CD14-positive monocyte (primary cell): ENCODE results near the gene MPP2. TPM values are rescaled to one million over a fixed set of nuclear protein-coding genes. Genes with fewer than 3 reads are reported as not detected.

Experiments
- DNase-seq, 3 donors: peaks; one replicate each; pipeline ENCODE4 v3.0.0-alpha.2; 2011 to 2022
- H2AFZ ChIP-seq: 2 replicates; pipeline ENCODE4 v1.6.0; 2012; ENCODE audit warnings: mild to moderate bottlenecking, low read depth, low read length, inconsistent platforms; ENCODE audit not compliant: insufficient read depth, poor library complexity, severe bottlenecking
- H3K27ac ChIP-seq, 2 donors: 1 replicate in 1 of 2; 2 replicates in 1 of 2; pipeline ENCODE4 v1.5.1; 2012 to 2013; ENCODE audit warnings: low read length in 2 of 2, control low read depth in 1 of 2, inconsistent platforms in 1 of 2, low read depth in 1 of 2, mild to moderate bottlenecking in 1 of 2
- H3K27me3 ChIP-seq, 2 donors: one replicate each; pipeline versions ENCODE4 v1.6.0 to v1.6.1; 2011 to 2013; ENCODE audit warnings: low read length in 2 of 2; ENCODE audit not compliant: control insufficient read depth in 2 of 2, insufficient read depth in 2 of 2
- H3K36me3 ChIP-seq, 2 donors: replicated peaks in 1 of 2; 1 replicate in 1 of 2; 2 replicates in 1 of 2; pipeline versions ENCODE4 v1.5.1 to v1.6.1; 2012 to 2013; ENCODE audit warnings: low read length in 2 of 2, control low read depth in 1 of 2, inconsistent platforms in 1 of 2, mild to moderate bottlenecking in 1 of 2; ENCODE audit not compliant: insufficient read depth in 2 of 2, control insufficient read depth in 1 of 2
- H3K4me1 ChIP-seq, 2 donors: 1 replicate in 1 of 2; 2 replicates in 1 of 2; pipeline versions ENCODE4 v1.5.1 to v1.6.1; 2012 to 2013; ENCODE audit warnings: low read length in 2 of 2, control low read depth in 1 of 2, inconsistent platforms in 1 of 2, mild to moderate bottlenecking in 1 of 2, moderate library complexity in 1 of 2; ENCODE audit not compliant: insufficient read depth in 2 of 2, control insufficient read depth in 1 of 2
- H3K4me2 ChIP-seq: replicated peaks from 2 replicates; pipeline ENCODE3; 2012; ENCODE audit warnings: low read length, moderate library complexity, mild to moderate bottlenecking; ENCODE audit not compliant: poor library complexity, severe bottlenecking; ENCODE audit errors: extremely low read depth
- H3K4me3 ChIP-seq, 3 experiments: fragments of 200-600 bp in 1 of 3; sonication (generic) in 1 of 3; replicated peaks in 1 of 3; 1 replicate in 2 of 3; 2 replicates in 1 of 3; pipeline ENCODE4 v1.5.1; 2011 to 2013; ENCODE audit warnings: low read length in 3 of 3, mild to moderate bottlenecking in 3 of 3, control low read depth in 2 of 3, low read depth in 2 of 3, inconsistent platforms in 1 of 3, moderate library complexity in 1 of 3
- H3K79me2 ChIP-seq: 2 replicates; pipeline ENCODE4 v1.6.0; 2012; ENCODE audit warnings: mild to moderate bottlenecking, control low read depth, inconsistent platforms, low read length, moderate library complexity; ENCODE audit not compliant: insufficient read depth
- H3K9ac ChIP-seq: 2 replicates; pipeline ENCODE4 v1.6.0; 2017; ENCODE audit warnings: low read length, mild to moderate bottlenecking; ENCODE audit not compliant: insufficient read depth, poor library complexity, severe bottlenecking
- H3K9me3 ChIP-seq, 2 donors: replicated peaks in 1 of 2; 1 replicate in 1 of 2; 2 replicates in 1 of 2; pipeline versions ENCODE4 v1.5.1 to v1.6.1; 2012 to 2013; ENCODE audit warnings: low read length in 2 of 2, control low read depth in 1 of 2; ENCODE audit not compliant: control insufficient read depth in 1 of 2, insufficient read depth in 1 of 2
- H4K20me1 ChIP-seq: 2 replicates; pipeline ENCODE4 v1.6.0; 2012; ENCODE audit warnings: mild to moderate bottlenecking, low read length, control low read depth, moderate library complexity; ENCODE audit not compliant: insufficient read depth
- H3K27ac Mint-ChIP-seq, 7 donors: one replicate each; pipeline ENCODE4 v1.8.0; 2020; ENCODE audit warnings: mild to moderate bottlenecking in 7 of 7, mixed read lengths in 7 of 7, moderate library complexity in 6 of 7, inconsistent platforms in 2 of 7
- H3K27me3 Mint-ChIP-seq, 3 donors: one replicate each; pipeline ENCODE4 v1.8.0; 2021 to 2022; ENCODE audit warnings: low read depth in 3 of 3, mild to moderate bottlenecking in 3 of 3, mixed read lengths in 3 of 3, moderate library complexity in 3 of 3, inconsistent platforms in 1 of 3
- H3K36me3 Mint-ChIP-seq, 2 donors: one replicate each; pipeline ENCODE4 v1.8.0; 2020; ENCODE audit warnings: mixed read lengths in 2 of 2, inconsistent platforms in 1 of 2, mild to moderate bottlenecking in 1 of 2
- H3K4me1 Mint-ChIP-seq: one replicate; pipeline ENCODE4 v1.8.0; 2020; ENCODE audit warnings: mild to moderate bottlenecking, mixed read lengths
- H3K4me3 Mint-ChIP-seq, 2 donors: one replicate each; pipeline ENCODE4 v1.8.0; 2020; ENCODE audit warnings: mild to moderate bottlenecking in 2 of 2, mixed read lengths in 2 of 2, moderate library complexity in 1 of 2
- H3K9me3 Mint-ChIP-seq, 7 donors: one replicate each; pipeline ENCODE4 v1.8.0; 2020 to 2022; ENCODE audit warnings: mixed read lengths in 7 of 7, mild to moderate bottlenecking in 6 of 7, moderate library complexity in 6 of 7, inconsistent platforms in 2 of 7
- WGBS: methylation state at CpG from one replicate; pipeline ENCODE4 v1.1.5; 2013; ENCODE audit warnings: missing lambda C conversion rate; ENCODE audit not compliant: insufficient coverage; 5-methylcytosine and 5-hydroxymethylcytosine counted together
- intact Hi-C, 2 donors: fragments of 100-400 bp; cut with micrococcal nuclease; formaldehyde crosslinking; loops; one replicate each; pipeline versions ENCODE4 v1.15.0 to v1.15.1; 2023
- polyA plus RNA-seq, 3 donors: library from polyadenylated mRNA; depleted of rRNA in 1 of 3; unstranded in 2 of 3; stranded (reverse) in 1 of 3; fragments of 300-500 nt in 2 of 3; fragments of >200 nt in 1 of 3; fragmentation: Illumina TruSeq in 2 of 3; gene quantifications; 1 replicate in 2 of 3; 2 replicates in 1 of 3; pipeline ENCODE4 v1.2.3, GENCODE V29; 2012 to 2021
- TF ChIP-seq, protein P1 (sequence below): fragments of 200-600 bp; IDR thresholded peaks from one replicate; pipeline ENCODE4 v1.8.0; 2022; ENCODE audit warnings: antibody characterized with exemption, mild to moderate bottlenecking

Gene MPP2
- polyA plus RNA-seq, 3 donors = not detected

DNA sequence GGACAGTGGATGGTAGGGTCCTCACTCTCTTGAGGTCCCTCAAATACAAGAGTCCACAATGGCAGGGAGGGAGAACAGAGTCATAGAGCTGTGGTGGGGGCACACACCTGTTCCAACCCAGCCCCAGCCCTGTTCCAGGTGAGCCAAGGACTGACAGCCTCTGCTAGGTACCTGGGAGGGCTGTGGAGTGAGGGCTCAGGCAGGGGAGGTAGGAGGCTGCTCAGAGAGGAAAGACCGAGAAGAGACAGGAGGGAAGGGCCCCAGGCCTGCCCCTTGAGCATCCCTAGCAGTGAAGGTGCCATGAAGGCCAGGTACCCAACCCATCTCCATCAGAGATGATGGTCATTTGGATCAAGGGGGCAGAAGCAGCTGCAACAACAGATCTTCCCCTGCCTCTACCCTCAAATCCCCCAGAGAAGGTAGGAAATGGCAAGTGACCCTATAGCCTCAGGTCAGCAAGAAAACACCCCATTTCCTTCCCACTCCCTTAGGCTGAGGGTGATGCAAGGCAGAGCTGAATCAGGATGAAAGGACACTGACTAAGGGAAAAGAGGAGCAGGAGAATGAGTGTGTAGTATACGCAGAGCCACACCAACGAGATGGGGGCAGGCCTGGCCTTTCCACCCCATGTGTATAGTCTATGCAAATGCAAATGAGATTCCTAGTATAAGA, 31.7 kb downstream of the MPP2 start:
- H3K27ac ChIP-seq = no peak overlapping the region
- DNase-seq = no peak
- H3K27me3 ChIP-seq = no peaks in the 10 kb centered on the region
- H3K4me2 ChIP-seq = no peak overlapping the region
- intact Hi-C loops = no loop called here
- H3K4me1 ChIP-seq = no peaks in the 10 kb centered on the region
- TF ChIP-seq, protein P1, sequence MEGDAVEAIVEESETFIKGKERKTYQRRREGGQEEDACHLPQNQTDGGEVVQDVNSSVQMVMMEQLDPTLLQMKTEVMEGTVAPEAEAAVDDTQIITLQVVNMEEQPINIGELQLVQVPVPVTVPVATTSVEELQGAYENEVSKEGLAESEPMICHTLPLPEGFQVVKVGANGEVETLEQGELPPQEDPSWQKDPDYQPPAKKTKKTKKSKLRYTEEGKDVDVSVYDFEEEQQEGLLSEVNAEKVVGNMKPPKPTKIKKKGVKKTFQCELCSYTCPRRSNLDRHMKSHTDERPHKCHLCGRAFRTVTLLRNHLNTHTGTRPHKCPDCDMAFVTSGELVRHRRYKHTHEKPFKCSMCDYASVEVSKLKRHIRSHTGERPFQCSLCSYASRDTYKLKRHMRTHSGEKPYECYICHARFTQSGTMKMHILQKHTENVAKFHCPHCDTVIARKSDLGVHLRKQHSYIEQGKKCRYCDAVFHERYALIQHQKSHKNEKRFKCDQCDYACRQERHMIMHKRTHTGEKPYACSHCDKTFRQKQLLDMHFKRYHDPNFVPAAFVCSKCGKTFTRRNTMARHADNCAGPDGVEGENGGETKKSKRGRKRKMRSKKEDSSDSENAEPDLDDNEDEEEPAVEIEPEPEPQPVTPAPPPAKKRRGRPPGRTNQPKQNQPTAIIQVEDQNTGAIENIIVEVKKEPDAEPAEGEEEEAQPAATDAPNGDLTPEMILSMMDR = no peak
- no peak overlapping the region for H3K9ac ChIP-seq
- no peaks in the 10 kb centered on the region for H3K36me3 Mint-ChIP-seq
- no peaks in the 10 kb centered on the region for H3K79me2 ChIP-seq
- no peak overlapping the region for H3K27ac Mint-ChIP-seq
- H3K4me1 Mint-ChIP-seq = peaks cover 3% of the 10 kb centered on the region
- peaks cover 0 to 2% (median 0%) of the 10 kb centered on the region in 7 donors for H3K9me3 Mint-ChIP-seq
- no peaks in the 10 kb centered on the region for H4K20me1 ChIP-seq
- no peaks in the 10 kb centered on the region for H3K36me3 ChIP-seq
- peaks cover 8 to 14% (median 11%) of the 10 kb centered on the region in 3 donors for H3K27me3 Mint-ChIP-seq
- no peak overlapping the region for H2AFZ ChIP-seq
- WGBS = no CpG with 5 or more reads among the region's 3 CpGs
- no peak overlapping the region for H3K4me3 Mint-ChIP-seq
- no peak overlapping the region for H3K4me3 ChIP-seq
- no peaks in the 10 kb centered on the region for H3K9me3 ChIP-seq

- Histone ChIP-seq H3K79me2 (no peaks in the 10 kb centered on the region), H3K27ac (no peak overlapping the region), H3K9me3 (no peaks in the 10 kb centered on the region), H3K4me1 (no peaks in the 10 kb centered on the region), H3K4me2 (no peak overlapping the region), H4K20me1 (no peaks in the 10 kb centered on the region), H3K27me3 (no peaks in the 10 kb centered on the region), H3K36me3 (no peaks in the 10 kb centered on the region), H3K9ac (no peak overlapping the region), H3K4me3 (no peak overlapping the region), H2AFZ (no peak overlapping the region)
- intact Hi-C loops = no loop called here
- Mint-ChIP-seq H3K27me3 (peaks cover 10 to 17% (median 11%) of the 10 kb centered on the region in 3 donors), H3K9me3 (peaks cover 0 to 2% (median 0%) of the 10 kb centered on the region in 7 donors), H3K27ac (no peak overlapping the region), H3K4me1 (peaks cover 3% of the 10 kb centered on the region), H3K4me3 (no peak overlapping the region), H3K36me3 (no peaks in the 10 kb centered on the region)
- DNase-seq = no peak
- WGBS = 100% methylated on average over 2 of the region's 3 CpGs
- TF ChIP-seq, protein P1 = no peak
Observed at GRCh38 chr17:43874293-43874692, 33.0 kb downstream of the MPP2 start.
